ENCODE measurements around the gene TTLL5. TPM values are rescaled to one million over a fixed set of nuclear protein-coding genes. Genes with fewer than 3 reads are reported as not detected.

Gene TTLL5
- total RNA-seq, 1 donor from 2014 or later, result 51.9 TPM

DNA sequence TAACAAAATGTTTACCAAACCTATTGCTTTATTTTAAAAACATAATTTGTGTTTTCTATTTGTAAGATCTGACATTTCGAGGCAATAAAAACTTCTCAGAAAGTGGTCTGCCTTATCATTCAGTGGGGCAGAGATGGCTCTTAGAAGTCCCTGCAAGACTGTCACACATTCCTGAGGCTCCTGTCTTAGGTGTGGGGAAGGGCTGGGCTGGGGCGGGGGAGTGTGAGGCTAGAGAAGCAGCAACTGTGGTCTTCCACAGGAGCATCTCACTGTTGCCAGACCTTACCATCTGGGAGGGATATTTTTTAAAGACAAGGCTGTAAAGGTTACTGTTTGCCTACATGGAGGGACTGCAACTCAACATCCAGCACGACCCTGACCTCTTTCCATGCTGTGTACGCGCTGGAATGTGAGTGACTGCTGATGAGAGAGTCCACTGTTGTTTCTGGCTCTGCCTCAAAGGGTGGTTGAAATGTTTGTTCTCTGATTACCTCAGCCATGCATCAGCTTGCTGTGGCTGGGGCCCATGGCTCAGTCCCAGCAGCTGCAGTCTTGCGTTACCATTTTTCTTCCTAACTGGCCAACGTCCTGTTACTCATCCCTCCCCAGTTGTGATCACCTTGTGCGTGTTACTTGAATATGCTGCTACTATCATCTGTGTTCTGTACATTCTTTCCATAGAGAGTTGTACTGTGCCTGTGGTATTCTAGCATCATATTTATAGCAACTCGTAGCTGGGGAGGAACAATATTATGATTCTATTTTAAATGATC is 12.8 kb upstream of the TTLL5 start:
- H3K4me3 Mint-ChIP-seq (ENCODE audit: low read depth), result no peak overlapping the region
- H3K36me3 Mint-ChIP-seq (ENCODE audit: insufficient read depth), result peaks cover 18% of the 10 kb centered on the region
- H3K4me1 Mint-ChIP-seq (ENCODE audit: low read depth), result peaks cover 12% of the 10 kb centered on the region
- no peaks in the 10 kb centered on the region for H3K9me3 Mint-ChIP-seq (ENCODE audit: low read depth)
- TF ChIP-seq, protein P1, sequence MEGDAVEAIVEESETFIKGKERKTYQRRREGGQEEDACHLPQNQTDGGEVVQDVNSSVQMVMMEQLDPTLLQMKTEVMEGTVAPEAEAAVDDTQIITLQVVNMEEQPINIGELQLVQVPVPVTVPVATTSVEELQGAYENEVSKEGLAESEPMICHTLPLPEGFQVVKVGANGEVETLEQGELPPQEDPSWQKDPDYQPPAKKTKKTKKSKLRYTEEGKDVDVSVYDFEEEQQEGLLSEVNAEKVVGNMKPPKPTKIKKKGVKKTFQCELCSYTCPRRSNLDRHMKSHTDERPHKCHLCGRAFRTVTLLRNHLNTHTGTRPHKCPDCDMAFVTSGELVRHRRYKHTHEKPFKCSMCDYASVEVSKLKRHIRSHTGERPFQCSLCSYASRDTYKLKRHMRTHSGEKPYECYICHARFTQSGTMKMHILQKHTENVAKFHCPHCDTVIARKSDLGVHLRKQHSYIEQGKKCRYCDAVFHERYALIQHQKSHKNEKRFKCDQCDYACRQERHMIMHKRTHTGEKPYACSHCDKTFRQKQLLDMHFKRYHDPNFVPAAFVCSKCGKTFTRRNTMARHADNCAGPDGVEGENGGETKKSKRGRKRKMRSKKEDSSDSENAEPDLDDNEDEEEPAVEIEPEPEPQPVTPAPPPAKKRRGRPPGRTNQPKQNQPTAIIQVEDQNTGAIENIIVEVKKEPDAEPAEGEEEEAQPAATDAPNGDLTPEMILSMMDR (IDR thresholded peaks at IDR 0.05; ENCODE audit: unreplicated experiment), result no peak
- H3K27me3 Mint-ChIP-seq, result no peaks in the 10 kb centered on the region
- H3K27ac Mint-ChIP-seq, result peak overlapping the region; percentile 72
- DNase-seq (ENCODE audit: low spot score, unreplicated experiment), result no peak

DNA sequence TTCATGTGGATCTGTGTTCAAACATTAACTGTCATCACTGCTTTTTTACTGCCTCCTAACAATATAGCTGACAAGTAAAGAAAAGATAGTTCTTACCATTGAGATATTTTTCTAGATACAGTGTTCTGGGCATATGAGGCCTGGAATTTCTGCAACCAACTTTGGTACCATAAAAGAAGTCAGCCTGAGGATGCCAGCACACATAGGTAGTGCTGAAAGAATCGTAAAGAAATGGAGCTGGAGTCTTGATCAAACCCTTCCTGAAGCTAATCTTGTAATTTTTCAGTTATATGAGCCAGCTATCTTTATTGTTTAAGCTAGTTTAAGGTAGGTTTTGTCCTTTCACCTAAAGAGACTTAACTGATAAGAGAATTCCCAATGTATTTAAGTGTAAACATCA is 11.7 kb upstream of the TTLL5 start:
- Mint-ChIP-seq H3K4me3 (ENCODE audit: low read depth) (no peak overlapping the region), H3K4me1 (ENCODE audit: low read depth) (peaks cover 9% of the 10 kb centered on the region), H3K36me3 (ENCODE audit: insufficient read depth) (peaks cover 21% of the 10 kb centered on the region), H3K27ac (no peak overlapping the region), H3K9me3 (ENCODE audit: low read depth) (no peaks in the 10 kb centered on the region), H3K27me3 (no peaks in the 10 kb centered on the region)
- no peak for DNase-seq (ENCODE audit: low spot score, unreplicated experiment)
- TF ChIP-seq, protein P1 (IDR thresholded peaks at IDR 0.05; ENCODE audit: unreplicated experiment), result no peak

DNA sequence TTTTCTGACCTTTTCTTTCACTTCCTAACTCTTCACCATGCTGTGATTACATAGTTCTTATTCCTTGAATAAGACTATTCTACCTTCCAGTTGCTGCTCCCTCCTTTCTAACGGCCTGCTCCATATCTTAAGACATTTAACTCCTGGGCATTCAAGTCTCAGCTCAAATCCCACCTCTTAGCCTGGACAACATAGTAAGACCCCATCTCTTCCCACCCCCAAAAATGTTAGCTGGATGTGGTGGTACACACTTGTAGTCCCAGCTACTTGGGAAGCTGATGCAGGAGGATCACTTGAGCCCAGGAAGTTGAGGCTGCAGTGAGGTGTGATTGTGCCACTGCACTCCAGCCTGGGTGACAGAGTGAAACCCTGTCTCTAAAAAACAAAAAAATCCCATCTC is 11.3 kb upstream of the TTLL5 start:
- DNase-seq (ENCODE audit: low spot score, unreplicated experiment), result no peak
- peaks cover 9% of the 10 kb centered on the region for H3K4me1 Mint-ChIP-seq (ENCODE audit: low read depth)
- no peaks in the 10 kb centered on the region for H3K27me3 Mint-ChIP-seq
- H3K27ac Mint-ChIP-seq, result peak overlapping the region; percentile 35
- peaks cover 22% of the 10 kb centered on the region for H3K36me3 Mint-ChIP-seq (ENCODE audit: insufficient read depth)
- no peaks in the 10 kb centered on the region for H3K9me3 Mint-ChIP-seq (ENCODE audit: low read depth)
- TF ChIP-seq, protein P1 (IDR thresholded peaks at IDR 0.05; ENCODE audit: unreplicated experiment), result no peak
- no peak overlapping the region for H3K4me3 Mint-ChIP-seq (ENCODE audit: low read depth)

DNA sequence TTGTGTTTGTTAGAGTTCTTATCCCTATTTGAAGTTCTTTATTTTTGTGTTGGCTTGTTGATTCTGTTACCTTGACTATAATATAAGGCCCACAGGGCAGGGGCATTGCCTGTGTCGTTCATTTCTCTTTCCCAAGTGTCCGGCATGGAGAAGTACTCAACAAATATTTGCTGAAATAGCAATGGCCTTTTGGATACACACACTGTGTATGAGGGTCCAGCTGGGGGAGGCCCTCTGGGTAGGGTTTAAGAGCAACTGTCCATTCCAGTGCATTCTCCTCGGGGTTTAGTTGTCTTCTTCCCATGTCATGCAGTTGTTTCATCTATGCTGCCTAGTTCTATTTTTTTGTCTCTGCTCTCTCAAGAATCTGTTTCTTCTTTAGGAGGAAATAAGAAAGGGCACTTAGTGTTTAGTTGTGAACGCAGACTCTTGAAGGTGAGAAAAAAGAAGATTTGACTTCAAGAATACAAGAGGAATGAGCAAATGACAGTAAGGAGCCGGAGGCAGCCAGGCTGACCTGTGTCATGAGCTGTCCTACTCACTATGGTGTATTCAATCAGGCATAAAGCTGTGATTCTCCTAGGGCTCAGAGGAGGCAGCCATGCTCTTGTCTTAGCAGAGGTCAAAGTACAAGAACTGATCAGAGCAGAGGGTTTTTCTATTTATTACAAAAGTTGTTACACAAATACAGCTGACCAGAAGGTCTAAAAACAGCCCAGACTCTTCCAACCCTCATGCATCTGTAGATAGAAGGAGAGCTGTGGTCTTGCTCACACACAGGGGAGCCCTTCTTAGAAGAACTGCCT is 10.6 kb upstream of the TTLL5 start:
- peaks cover 22% of the 10 kb centered on the region for H3K36me3 Mint-ChIP-seq (ENCODE audit: insufficient read depth)
- H3K27ac Mint-ChIP-seq, result peak overlapping the region; percentile 35
- TF ChIP-seq, protein P1 (IDR thresholded peaks at IDR 0.05; ENCODE audit: unreplicated experiment), result no peak
- H3K4me1 Mint-ChIP-seq (ENCODE audit: low read depth), result peaks cover 9% of the 10 kb centered on the region
- H3K9me3 Mint-ChIP-seq (ENCODE audit: low read depth), result no peaks in the 10 kb centered on the region
- no peak overlapping the region for H3K4me3 Mint-ChIP-seq (ENCODE audit: low read depth)
- no peak for DNase-seq (ENCODE audit: low spot score, unreplicated experiment)
- no peaks in the 10 kb centered on the region for H3K27me3 Mint-ChIP-seq

DNA sequence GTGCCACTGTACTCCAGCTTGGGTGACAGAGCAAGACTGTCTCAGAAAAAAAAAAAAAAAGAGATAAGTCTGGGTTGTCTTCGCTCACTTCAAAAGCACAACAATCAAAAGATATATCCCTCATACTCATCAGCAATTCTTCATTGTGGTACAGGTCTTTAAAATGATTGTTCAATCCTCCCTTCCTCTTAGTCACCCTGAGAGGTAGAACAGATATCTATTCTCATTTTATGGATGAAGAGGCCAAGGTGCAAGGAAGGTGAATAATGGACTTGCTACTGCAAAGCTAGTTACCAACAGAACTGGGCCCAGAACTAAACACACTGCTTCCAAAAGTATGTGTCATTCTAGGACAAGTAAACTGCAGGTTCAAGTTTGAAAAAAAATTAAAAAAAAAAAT is 7.5 kb upstream of the TTLL5 start:
- Mint-ChIP-seq H3K9me3 (ENCODE audit: low read depth) (no peaks in the 10 kb centered on the region), H3K27me3 (no peaks in the 10 kb centered on the region), H3K36me3 (ENCODE audit: insufficient read depth) (peaks cover 24% of the 10 kb centered on the region), H3K4me1 (ENCODE audit: low read depth) (peaks cover 1% of the 10 kb centered on the region), H3K27ac (no peak overlapping the region), H3K4me3 (ENCODE audit: low read depth) (no peak overlapping the region)
- DNase-seq (ENCODE audit: low spot score, unreplicated experiment), result no peak
- TF ChIP-seq, protein P1 (IDR thresholded peaks at IDR 0.05; ENCODE audit: unreplicated experiment), result no peak
